ENCODE data around the gene PTGR2.
A peak's percentile ranks its signal among the peaks of the same experiment; 100 is the strongest.

The PTGR2 gene

DNA sequence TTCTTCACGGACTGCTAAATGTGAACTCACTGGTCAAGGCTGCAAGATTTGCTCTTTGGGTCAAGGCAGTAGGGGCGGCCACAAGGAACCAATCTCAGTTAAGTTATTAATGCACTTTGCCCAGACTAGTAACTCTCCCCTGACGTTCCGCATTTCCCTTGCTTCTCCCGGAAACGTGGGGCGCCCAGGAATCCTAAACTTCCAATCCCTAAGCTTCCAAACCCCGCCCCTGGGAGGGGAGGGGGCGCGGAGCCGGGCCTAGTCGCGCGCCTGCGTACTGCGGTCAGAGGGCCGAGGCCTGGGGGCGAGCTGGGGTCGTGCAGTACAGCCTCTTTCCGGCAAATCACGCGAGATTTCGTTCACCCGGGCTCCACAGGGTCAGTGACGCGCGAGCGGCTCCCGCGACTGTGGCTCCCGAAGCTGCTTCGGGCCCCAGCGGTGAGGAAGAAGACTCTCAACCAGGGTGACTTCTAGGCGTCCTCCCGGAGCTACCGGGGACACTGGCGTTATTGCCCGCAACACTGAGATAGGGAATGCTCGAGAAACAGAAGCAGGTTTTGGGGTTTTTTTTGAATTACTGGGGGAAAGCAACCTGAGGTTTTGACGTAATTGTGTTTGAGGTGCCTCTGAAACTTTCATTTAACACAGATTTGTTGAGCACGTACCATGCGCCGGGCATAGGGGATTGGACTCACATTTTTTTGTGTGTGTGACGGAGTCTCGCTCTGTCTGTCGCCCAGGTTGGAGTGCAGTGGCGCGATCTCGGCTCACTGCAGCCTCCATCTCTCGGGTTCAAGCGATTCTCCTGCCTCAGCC, at the start of gene PTGR2:
Gene PTGR2 (plus strand): TSS at position 265 of the 816 bp plus-strand sequence. CDS start 7,032 bp downstream, outside the sequence.
- DNase-seq = peak; percentile 93

DNA sequence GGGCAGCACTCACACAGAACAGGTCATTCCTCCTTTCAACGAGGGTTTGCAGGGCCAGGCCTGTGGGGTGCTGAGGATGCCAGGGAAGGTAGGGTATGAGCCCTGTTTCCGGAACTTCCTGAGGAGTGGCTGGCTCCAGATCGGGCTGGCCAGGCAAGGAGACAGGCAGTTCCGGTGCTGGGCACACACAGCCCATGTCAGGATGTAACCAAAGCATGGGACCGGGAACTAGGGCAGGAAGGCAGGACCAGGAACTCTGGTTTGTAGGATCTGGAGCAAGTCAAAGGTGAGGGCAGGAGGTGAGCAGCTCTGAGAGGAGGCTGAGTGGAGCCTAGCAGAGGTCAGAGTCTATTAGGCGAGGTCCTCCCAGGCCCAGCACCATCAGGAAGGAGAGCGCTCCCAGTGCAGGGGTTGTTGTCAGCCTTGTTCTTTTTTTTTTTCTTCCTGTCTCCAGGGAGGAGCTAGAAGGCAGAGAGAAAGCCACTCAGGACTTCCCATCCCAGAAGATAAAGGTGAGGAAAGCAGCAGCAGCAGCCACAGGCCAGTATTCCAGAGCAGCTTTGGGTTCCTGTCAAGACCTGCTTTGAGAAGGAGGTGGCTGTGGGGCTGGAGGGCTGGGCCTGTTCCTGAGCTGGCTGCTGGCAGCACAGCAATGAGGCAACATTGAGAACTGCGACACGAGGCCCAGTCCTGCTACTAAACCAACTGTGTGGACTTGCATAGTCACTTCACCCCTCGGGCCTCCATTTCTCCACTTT, 49.0 kb upstream of the PTGR2 start:
- no peak for DNase-seq

DNA sequence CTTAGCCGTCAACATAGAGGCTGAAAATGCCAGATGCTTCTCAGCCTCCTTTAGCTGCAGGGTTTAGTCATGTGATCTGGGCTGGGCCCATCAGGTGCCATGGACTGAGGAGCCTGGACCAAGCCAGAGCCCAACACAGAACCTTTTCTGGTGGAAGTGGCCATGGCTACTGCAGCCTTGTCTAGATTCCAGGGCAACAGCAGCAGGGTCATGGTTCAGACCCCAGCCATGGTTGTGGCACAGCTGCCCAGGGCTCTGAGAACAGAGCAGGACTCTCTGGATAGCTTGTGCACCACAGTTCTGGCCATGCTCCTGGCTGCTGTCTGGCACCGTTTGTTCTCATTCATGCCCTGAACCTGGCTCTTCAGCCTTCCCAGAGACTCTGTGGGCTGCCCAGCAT, 47.0 kb upstream of the PTGR2 start:
- DNase-seq = no peak

DNA sequence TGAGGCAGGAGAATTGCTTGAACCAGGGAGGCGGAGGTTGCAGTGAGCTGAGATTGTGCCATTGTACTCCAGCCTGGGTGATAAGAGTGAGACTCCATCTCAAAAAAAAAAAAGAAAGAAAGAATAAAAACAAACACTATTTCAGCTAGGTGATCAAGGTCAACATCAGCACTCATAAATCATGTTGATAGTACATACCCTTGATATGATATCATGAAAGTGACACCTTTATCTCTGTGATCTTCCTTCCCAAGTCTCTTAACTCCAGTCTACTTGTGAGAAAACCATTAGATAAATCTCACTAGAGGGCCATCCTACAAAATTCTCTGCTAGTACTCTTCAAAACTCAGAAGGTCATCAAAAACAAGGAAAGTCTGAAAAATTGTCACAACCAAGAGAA, 44.2 kb upstream of the PTGR2 start:
- no peak for DNase-seq

DNA sequence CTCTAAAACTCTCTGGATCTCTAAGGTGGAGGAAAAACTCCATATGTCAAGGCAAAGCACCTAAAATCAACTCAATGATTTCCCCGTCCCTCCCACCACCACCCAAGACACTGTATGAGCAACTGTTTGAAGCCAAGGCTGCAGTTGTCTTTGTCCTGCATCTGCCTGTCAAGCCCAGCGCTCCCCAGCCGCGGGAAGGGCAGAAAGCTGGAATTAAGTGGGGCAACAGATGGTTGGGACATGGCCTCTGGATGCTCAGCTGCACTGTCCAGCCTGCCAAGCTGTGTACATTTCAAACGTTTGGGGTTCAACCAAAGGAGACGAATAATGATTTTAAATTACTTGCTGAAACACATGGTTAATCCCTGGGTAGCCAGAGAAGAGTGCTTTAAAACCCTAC, 42.2 kb upstream of the PTGR2 start:
- DNase-seq = no peak

DNA sequence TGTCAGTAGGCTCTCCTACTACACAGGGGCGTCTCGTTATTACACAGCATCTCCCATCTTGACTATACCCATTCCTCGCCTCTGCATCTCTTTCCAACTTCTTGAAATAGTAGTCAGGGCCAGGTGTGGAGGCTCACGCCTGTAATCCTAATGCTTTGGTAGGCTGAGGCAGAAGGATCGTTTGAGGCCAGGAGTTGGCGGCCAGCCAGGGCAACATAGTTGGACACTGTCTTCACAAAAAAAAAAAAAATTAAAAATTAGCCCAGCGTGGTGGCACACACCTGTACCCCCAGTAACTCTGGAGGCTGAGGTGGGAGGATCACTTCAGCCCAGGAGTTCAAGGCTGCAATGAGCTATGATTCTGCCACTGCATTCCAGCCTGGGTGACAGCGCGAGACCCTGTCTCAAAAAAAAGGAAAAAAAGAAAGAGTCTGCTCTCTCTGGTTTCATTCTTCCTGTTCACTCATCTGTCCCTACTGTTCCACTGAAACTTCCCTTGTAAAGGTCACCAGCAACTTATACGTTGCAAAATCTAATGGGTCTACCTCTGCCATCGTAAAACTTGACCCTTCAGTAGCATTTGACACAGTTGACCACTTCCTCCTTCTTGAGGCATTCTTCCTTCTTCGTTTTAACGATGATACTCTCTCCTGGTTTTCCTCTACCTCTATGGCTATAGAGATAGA, 41.0 kb upstream of the PTGR2 start:
- DNase-seq = no peak

DNA sequence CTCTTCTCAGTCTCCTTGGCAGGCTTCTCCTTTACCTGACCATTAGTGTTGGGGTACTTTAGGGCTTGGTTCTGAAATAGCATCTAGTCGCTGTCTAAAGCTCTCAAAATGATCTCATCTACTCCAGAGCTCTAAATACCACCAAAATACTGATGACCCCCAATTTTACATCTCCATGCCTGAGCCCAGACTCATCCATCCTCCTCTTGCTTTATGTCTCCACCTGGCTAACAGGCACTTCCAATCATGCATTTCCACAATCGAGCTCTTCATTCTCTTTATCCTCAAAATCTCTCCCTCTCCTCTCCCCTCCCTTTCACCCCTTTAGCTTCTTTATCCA, 40.5 kb upstream of the PTGR2 start:
- DNase-seq = no peak

DNA sequence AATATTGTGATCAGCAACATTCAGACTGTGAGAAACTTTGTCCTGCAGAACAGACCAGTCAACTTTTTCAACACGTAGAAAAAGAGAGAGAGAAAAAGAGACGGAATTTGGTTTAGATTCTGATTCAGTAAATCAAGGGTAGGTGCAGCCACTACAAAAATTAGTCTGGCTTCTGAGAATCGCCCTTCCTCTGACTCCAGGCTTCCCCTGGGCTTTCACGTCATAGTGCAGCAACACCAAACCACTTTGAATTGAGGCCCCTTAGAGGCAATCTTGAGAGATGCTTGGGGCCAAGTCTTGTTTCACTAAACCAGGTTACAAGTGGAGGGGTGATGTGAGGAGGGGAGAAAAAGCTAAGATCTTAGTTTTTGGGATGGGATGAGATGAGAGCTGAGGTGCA, 37.5 kb upstream of the PTGR2 start:
- no peak for DNase-seq

DNA sequence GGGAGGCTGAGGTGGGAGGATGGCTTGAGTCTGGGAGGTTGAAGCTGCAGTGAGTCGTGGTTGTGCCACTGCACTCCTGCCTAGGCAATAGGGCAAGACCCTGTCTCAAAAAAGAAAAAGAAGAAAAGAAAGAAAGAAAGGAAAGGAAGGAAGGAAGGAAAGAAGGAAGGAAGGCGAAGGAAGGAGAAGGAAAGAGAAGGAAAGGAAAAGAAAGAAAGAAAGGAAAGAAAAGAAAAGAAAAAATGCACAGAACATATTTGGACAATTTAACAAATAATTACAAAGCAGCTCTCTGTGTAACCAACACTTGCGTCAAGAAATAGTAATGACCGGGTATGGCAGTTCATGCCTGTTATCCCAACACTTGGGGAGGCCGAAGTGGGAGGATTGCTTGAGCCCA, 35.8 kb upstream of the PTGR2 start:
- DNase-seq = no peak

DNA sequence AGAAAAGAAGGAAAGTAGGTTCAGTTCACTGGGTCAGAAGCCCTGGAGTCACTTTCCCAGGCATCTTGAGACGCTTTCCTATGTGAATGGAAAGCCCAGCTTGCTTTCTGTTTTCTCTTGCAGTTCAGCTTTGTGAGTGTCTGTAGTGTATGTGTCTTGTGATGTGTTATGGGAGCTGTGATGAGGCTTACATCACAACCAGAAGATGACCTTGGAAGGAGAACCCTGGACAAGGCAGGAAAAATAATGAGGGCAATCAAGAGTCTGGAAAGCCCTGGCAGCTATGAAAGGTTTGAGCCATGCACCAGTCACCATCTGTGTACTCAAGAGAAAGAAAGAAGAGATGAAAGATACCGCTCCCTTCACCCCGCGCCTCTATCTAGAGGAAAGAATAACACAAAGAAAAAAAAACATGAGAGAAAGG, 35.2 kb upstream of the PTGR2 start:
- DNase-seq = no peak

DNA sequence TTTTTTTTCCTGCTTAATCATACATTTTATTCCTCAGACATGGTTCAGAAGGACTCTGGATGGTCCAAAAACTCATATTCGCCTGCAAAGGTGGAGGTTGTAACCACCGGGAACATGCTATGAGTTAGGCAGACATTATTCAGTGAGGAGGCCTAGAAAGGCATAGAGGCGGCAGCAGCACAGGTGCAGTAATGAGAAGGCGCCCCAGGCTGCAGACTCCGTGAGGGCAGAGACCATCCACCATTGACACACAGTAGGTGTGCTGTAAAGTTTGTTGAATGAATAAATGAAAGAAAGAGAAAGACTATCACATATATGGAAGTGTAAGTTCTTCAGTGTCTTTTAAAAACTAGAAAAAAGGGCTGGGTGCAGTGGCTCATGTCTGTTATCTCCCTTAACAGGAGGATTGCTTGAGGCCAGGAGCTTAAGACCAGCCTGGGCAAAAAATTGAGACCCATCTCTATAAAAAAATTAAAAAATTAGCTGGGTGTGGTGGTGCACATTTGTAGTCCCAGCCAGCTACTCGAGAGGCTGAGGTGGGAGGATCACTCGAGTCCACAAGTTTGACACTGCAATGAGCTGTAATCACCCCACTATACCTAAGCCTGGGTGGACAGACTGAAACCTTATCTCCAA, 34.5 kb upstream of the PTGR2 start:
- DNase-seq = no peak

DNA sequence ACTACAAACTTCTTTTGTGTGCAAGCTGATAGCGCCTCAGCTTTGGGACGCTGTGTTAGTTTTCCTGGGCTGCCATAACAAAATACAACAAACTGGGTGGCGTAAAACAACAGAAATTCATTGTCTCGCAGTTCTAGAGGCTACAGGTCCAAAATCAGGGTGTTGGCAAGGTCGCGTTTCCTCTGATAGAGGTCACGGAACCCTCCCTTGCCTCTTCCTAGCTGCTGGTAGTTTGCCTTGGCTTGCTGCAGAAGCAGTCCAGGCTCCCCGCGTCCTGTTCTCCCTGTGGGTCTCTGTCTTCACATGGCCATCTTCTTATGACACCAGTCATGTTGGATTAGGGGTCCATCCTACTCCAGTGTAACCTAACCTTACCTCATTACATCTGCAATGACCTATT, 32.8 kb upstream of the PTGR2 start:
- no peak for DNase-seq

DNA sequence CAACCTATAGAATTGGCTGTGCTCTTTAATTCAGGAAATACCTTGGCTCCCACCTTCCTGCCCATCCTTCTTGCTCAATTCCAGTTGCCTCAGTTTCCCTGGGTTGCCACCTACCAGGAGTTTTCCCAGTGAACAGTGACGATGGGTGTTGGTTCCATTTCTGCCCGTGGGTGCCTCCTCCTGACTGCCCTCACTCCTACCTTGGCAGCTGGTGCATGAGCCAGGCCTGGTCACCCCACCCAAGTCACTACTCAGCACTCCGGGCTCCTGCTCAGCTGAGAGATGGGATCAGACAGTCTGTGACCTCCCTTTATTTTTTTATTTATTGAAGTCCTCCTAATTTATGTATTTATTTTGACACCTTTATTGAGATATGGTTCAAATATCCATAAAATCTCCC, 31.0 kb upstream of the PTGR2 start:
- DNase-seq = no peak

DNA sequence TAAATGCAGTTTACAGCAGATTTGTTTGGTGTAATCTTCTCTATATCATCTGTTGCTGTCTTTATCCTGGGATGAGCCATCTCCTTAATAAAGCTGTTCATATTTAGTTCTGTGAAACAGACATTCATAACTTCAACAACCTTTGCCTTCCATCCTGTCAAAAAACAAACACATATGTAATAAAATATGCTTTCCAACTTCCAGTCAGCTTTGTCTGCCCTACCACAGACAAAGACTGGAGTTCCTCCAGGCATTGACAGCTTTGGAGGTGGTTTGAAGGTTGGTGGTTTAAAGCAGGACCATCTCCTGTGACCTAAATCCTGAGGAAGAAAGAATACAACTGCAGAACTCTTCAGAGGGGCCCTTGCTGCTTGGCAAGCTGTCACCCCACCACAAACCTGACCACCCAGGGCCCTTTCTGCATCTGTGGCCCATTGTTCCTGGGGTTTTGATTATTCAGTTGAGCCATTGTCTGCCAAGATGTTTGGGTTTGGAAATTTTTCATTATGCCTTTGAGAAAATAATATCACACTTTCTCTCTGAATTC, 28.2 kb upstream of the PTGR2 start:
- no peak for DNase-seq

DNA sequence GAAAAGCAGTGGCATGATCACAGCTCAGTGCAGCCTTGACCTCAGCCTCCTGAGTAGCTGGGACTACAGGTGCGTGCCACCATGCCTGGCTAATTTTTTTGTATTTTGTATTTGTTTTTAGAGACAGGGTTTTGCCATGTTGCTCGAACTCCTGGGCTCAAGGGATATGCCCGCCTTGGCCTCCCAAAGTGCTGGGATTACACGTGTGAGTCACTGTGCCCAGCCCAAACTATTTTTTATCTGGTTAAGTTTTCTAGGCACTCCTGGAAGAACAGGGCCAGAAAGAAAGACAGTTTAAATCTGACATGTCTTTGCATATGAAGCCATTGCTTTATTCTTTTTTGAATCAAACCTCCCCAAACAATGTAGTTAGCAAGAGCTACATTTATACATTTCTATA, 27.5 kb upstream of the PTGR2 start:
- DNase-seq = no peak

DNA sequence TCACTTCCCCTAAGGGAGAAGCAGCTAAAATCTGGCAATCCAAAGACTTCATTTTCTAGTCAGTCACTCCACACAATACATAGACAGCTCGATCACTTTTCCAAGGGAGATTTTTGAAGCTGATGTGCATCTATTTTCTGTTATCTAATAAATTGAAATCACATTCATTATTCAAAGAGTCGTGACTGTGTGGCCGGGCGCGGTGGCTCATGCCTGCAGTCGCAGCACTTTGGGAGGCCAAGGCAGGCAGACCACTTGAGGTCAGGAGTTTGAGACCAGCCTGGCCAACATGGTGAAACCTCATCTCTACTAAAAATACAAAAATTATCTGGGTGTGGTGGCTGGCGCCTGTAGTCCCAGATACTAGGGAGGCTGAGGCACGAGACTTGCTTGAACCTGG, 27.1 kb upstream of the PTGR2 start:
- no peak for DNase-seq

DNA sequence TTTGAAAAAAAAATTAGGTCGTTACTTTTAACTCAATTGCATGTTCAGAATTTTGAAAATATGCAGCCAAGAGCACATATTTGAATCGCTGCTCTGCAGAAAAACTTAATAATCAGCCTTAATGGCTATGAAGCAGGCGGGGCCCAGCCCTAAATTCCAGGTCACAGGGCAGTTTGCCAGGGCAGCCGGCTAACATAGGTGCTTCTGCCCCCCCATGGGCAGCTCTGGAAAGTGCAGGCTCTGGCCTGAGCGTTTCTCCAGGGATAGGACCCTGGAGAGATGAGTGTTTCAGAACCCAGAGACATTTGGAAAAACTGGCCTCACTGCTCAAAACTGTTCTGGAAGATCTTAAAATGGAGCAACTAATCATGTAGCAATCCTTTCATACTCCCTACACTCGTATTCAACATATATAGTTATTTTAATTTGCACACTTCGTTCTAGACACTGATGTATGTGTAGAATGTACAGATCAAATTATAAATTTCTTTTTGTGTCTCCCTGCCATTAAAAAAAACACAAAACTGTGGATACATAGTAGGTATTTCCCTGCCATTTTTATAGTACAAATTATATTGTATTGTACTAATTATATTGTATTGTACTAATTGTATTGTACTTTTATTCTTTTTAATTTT, 26.0 kb upstream of the PTGR2 start:
- peak; percentile 90 for DNase-seq

DNA sequence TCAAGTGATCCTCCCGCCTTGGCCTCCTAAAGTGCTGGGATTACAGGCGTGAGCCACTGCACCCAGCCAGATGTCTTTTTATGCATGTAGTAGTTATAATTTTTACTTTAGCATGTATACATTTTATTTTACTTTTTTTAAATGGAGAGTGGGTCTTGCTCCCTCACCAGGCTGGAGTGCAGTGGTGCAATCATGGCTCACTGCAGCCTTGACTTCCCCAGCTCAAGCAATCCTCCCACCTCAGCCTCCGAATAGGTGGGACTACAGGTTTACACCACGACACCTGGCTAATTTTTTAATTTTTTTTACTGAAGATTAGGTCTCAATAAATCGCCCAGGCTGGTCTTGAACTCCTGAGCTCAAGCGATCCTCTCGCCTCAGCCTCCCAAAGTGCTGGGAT, 24.4 kb upstream of the PTGR2 start:
- peak; percentile 12 for DNase-seq

DNA sequence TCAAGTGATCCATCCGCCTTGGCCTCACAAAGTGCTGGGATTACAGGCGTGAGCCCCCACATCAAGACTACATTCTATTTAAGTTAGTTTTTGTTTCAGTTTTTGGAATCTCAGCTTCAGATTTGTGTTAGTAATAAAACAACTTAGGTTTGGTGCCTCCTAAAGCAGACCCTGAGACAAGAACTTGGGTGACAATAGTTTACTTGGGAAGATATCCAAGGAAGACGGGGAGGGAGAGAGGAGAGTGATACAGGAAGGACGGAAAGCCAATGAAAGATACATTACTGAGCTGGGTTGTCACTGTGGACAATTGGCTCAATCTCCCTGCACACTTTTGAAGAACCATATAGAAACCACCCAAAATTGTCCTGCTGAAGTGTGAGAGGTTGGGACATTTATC, 22.6 kb upstream of the PTGR2 start:
- DNase-seq = no peak

DNA sequence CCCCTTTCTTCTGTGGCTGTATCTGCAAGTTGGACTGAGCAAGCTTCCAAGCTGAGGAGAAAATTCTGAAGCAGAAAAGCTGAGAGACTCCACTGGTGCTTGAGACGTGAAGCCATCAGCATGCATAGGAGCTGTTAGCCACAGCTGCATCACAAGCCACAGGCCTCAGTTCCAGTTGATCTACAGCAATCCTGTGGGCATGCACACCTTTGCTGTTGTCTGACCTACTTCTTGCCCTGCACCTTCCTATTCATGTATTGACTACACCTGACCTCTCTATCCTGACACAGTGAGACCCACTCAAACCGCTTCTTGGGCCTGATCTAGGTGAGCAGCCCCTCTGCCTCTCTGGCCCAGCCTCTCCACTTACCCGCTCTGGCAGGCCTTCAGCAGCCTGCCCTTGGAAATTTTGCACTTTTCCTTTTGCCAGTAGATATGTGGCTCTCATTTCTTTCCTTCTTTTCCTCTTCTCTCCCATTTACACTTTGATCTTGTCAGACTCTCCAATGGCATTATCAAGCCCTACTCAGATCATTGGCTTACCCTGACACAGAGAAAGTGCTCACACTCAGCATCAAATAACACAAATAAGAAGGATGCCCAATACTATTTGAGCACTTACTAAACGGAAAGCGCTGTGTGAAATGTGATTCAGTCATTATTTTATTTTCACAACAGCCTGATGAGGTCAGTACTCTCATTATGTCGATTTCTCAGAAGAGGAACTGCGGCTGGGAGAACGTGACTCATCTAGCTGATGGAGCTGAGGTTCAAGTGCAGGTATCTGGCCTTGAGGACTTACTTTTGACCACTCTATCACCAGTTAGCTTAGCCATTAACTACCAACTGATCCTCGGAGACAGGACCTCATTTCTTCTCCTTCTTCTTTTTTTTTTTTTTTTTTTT, 21.9 kb upstream of the PTGR2 start:
- peak; percentile 67 for DNase-seq

DNA sequence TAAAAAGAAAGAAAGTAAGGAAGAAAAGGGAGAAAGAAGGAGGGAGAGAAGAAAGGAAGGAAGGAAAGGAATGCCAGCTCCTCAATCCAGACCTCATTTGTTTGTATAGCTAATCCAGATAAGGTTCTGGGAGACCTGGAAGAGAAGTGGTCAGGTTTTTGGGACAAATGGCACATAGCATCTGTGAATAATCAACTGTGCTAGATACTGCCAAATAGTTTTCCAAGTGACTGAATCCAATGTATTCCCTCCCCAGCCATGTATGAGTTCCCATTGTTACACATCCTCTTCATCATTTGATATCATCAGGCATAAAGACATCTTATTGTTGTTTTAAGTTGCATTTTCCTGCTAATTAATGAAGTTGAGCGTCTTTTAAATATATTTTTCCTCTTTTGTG, 18.6 kb upstream of the PTGR2 start:
- no peak for DNase-seq

All from activated CD4-positive, alpha-beta T cell treated with anti-CD3 and anti-CD28 coated beads for 48 hours (primary cell).